K562 (cell line): ENCODE measurements around the gene CTDSP1. TPM values are rescaled to one million over a fixed set of nuclear protein-coding genes. Genes with fewer than 3 reads are reported as not detected.

Experiments
- AFF4 ChIP-seq: sonication (generic); formaldehyde crosslinking; IDR thresholded peaks from 2 replicates; pipeline ENCODE4 v1.8.0; 2023; ENCODE audit warnings: mild to moderate bottlenecking, missing genetic modification reagents
- BACH1 ChIP-seq: fragments of 200-800 bp; sonication (Bioruptor generic); IDR thresholded peaks from 2 replicates; pipeline ENCODE4 v1.6.1; 2016; ENCODE audit warnings: missing genetic modification characterization, missing compliant biosample characterization
- CREB1 ChIP-seq, 2 experiments: sonication (generic) in 1 of 2; formaldehyde crosslinking in 1 of 2; IDR thresholded peaks; 2 replicates each; pipeline versions ENCODE4 v1.6.1 to v1.8.0; 2012 to 2022; ENCODE audit warnings: inconsistent platforms in 1 of 2, mild to moderate bottlenecking in 1 of 2, missing genetic modification reagents in 1 of 2, moderate library complexity in 1 of 2
- KAT7 ChIP-seq: sonication (generic); formaldehyde crosslinking; IDR thresholded peaks from 2 replicates; pipeline ENCODE4 v1.8.0; 2022; ENCODE audit warnings: missing genetic modification reagents, mild to moderate bottlenecking, borderline replicate concordance
- LCOR ChIP-seq: sonication (generic); formaldehyde crosslinking; IDR thresholded peaks from 2 replicates; pipeline ENCODE4 v1.8.0; 2022; ENCODE audit warnings: mild to moderate bottlenecking, missing genetic modification reagents
- MECOM ChIP-seq: fragments of 250-450 bp; sonication (Bioruptor Pico); IDR thresholded peaks from 2 replicates; pipeline ENCODE4 v1.8.0; 2022; ENCODE audit warnings: inconsistent platforms
- PKNOX1 ChIP-seq: fragments of 450-650 bp; IDR thresholded peaks from 2 replicates; pipeline ENCODE4 v1.6.1; 2016
- VEZF1 ChIP-seq: fragments of 200-800 bp; sonication (Bioruptor generic); IDR thresholded peaks from 2 replicates; pipeline ENCODE4 v1.6.1; 2017; ENCODE audit warnings: missing genetic modification characterization, missing compliant biosample characterization
- ZBTB1 ChIP-seq: sonication (generic); formaldehyde crosslinking; IDR thresholded peaks from 2 replicates; pipeline ENCODE4 v1.8.1; 2023; ENCODE audit warnings: missing genetic modification reagents, low read depth, mild to moderate bottlenecking, borderline replicate concordance
- ZFX ChIP-seq: sonication (generic); formaldehyde crosslinking; IDR thresholded peaks from 2 replicates; pipeline ENCODE4 v1.8.0; 2022; ENCODE audit warnings: mild to moderate bottlenecking, missing genetic modification reagents, moderate library complexity
- ZNF212 ChIP-seq: fragments of 450-650 bp; formaldehyde crosslinking; IDR thresholded peaks from 2 replicates; pipeline ENCODE4 v1.4.0; 2020; ENCODE audit warnings: mild to moderate bottlenecking
- ZNF263 ChIP-seq: sonication (generic); formaldehyde crosslinking; IDR thresholded peaks from 2 replicates; pipeline ENCODE4 v1.8.0; 2022; ENCODE audit warnings: mild to moderate bottlenecking, missing genetic modification reagents, borderline replicate concordance
- ZNF785 ChIP-seq: fragments of 250-450 bp; sonication (Bioruptor Pico); IDR thresholded peaks from 2 replicates; pipeline ENCODE4 v1.4.0; 2020; ENCODE audit warnings: mild to moderate bottlenecking
- polyA plus RNA-seq, 8 experiments: library from polyadenylated mRNA; depleted of rRNA in 4 of 8; stranded (reverse) in 5 of 8; unstranded in 3 of 8; fragments of >200 nt; fragmentation: Nextera tagmentation in 2 of 8; fragmentation: Illumina TruSeq in 1 of 8; extraction: Ambion mirVana in 2 of 8; extraction: Trizol in 1 of 8; gene quantifications; 2 replicates each; pipeline versions ENCODE4 v1.2.1 to v1.2.3, GENCODE V29; 2011 to 2014; ENCODE audit warnings: inconsistent platforms in 1 of 8, missing spikeins in 1 of 8
- total RNA-seq, 7 experiments: library from RNA; depleted of rRNA in 6 of 7; stranded (reverse); fragments of >200 nt in 6 of 7; fragmentation: Illumina TruSeq in 2 of 7; extraction: Trizol in 2 of 7; gene quantifications; 2 replicates each; pipeline versions ENCODE4 v1.2.1 to v1.2.3, GENCODE V29; 2011 to 2021; ENCODE audit warnings: low replicate concordance in 1 of 7
- TF ChIP-seq, protein P1 (sequence below): fragments of 450-650 bp; formaldehyde crosslinking; IDR thresholded peaks from 2 replicates; pipeline ENCODE4 v1.4.0; 2020; ENCODE audit warnings: mild to moderate bottlenecking, moderate library complexity

Gene CTDSP1
- total and polyA plus RNA-seq, 9 of the 15 experiments (the other 6 are each of a cell fraction or from before 2014, with no cell fraction given), result 2.4 to 74.8 (median 45.8) TPM

DNA sequence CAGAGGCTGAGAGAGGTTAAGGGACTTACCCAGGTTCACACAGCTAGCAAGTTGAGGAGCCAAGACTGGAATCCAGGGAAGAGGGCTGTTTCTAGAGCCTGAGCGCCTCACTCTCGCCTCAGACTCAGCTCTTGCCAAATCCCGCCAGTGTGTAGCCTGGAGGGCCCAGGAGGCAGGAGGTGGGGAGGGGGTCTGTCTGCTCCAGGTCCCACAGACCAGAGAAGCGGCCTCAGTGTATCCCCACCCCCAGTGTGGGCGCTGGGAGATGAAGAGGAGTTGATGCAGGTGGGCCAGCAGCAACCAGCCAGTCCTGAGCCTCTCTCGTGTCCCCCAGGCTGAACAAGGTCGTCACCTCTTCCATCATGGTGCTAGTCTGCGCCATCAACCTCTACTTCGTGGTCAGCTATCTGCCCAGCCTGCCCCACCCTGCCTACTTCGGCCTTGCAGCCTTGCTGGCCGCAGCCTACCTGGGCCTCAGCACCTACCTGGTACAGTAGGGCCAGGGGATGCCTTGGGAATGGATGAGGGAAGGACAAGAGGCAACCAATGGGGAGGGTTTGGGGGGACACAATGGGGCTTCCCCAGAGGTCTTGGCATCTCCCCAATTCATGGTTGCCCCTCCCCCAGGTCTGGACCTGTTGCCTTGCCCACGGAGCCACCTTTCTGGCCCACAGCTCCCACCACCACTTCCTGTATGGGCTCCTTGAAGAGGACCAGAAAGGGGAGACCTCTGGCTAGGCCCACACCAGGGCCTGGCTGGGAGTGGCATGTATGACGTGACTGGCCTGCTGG is 5.2 kb upstream of the CTDSP1 start (continued):
- TF ChIP-seq VEZF1 (0 out of 2 replicates have a peak, but pooled peaks have one; percentile 2), KAT7 (CRISPR knock-in tag) (0 out of 2 replicates have a peak, but pooled peaks have one; percentile 47), PKNOX1 (0 out of 2 replicates have a peak, but pooled peaks have one; percentile 9), ZNF263 (CRISPR knock-in tag) (no peak), ZNF785 (CRISPR knock-in tag) (no peak), MECOM (CRISPR knock-in tag) (no peak), CREB1 (IDR thresholded peaks at IDR 0.05) (no peak), CREB1 (CRISPR knock-in tag; IDR thresholded peaks at IDR 0.05) (peak; percentile 42; the same call in 1 of the 2 replicates), BACH1 (tag) (no peak), ZNF212 (CRISPR knock-in tag) (no peak), ZBTB1 (CRISPR knock-in tag) (peak; percentile 51; the same call in 1 of the 2 replicates), LCOR (CRISPR knock-in tag) (0 out of 2 replicates have a peak, but pooled peaks have one; percentile 24), ZFX (CRISPR knock-in tag) (peak; percentile 71), AFF4 (CRISPR knock-in tag) (0 out of 2 replicates have a peak, but pooled peaks have one; percentile 51)
- TF ChIP-seq, protein P1, sequence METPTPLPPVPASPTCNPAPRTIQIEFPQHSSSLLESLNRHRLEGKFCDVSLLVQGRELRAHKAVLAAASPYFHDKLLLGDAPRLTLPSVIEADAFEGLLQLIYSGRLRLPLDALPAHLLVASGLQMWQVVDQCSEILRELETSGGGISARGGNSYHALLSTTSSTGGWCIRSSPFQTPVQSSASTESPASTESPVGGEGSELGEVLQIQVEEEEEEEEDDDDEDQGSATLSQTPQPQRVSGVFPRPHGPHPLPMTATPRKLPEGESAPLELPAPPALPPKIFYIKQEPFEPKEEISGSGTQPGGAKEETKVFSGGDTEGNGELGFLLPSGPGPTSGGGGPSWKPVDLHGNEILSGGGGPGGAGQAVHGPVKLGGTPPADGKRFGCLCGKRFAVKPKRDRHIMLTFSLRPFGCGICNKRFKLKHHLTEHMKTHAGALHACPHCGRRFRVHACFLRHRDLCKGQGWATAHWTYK (CRISPR knock-in tag), result peak; percentile 71
